ENCODE measurements around the gene EPHA6. TPM values are rescaled to one million over a fixed set of nuclear protein-coding genes. Genes with fewer than 3 reads are reported as not detected.

Gene EPHA6
- total and polyA plus RNA-seq, 9 of the 15 experiments (the other 6 are each of a cell fraction or from before 2014, with no cell fraction given): not detected

GRCh38 chr3:96996009-96996408 lies 181.6 kb downstream of the EPHA6 start:
- WGBS (ENCODE audit: insufficient coverage, low coverage, missing lambda C conversion rate): 0% methylated on average over 1 of the region's 1 CpG
- no peak overlapping the region for H3K27ac ChIP-seq (ENCODE audit: extremely low read depth, low read depth, low read length)
- no peak overlapping the region for H3K9ac ChIP-seq (ENCODE audit: insufficient read depth in 1 of 2, low read depth in 2 of 2, low read length in 2 of 2)
- no peak overlapping the region for H3K4me3 ChIP-seq
- H3K9me3 ChIP-seq (replicated peaks; ENCODE audit: control insufficient read depth, insufficient read depth, low read depth, low read length): no peaks in the 10 kb centered on the region
- ChIA-PET POLR2A (no interaction called here), CTCF (ENCODE audit: low intra/inter-chr PET ratio) (no interaction called here)
- no peaks in the 10 kb centered on the region for H3K36me3 ChIP-seq (ENCODE audit: control insufficient read depth, insufficient read depth, low read length)
- FAIRE-seq: no peak
- H3K4me1 ChIP-seq (replicated peaks in 1 of 2; ENCODE audit: control insufficient read depth in 2 of 2, insufficient read depth in 2 of 2, low read length in 2 of 2): no peaks in the 10 kb centered on the region
- H3K79me2 ChIP-seq (ENCODE audit: control insufficient read depth, insufficient read depth, low read length): no peaks in the 10 kb centered on the region
- H2AFZ ChIP-seq (ENCODE audit: low read depth, low read length): no peak overlapping the region
- no peak overlapping the region for H3K4me2 ChIP-seq (ENCODE audit: insufficient read depth, low read length)
- no TSS peak for BruUV-seq (replicated peaks)
- TF ChIP-seq FOXK1 (CRISPR knock-in tag; IDR thresholded peaks at IDR 0.05; ENCODE audit: borderline replicate concordance) (no peak), NR0B1 (IDR thresholded peaks at IDR 0.05; ENCODE audit: partially characterized antibody) (no peak)
- ATAC-seq: no peak
- intact Hi-C loops (cut with micrococcal nuclease) (no loop called here), in situ Hi-C loops (cut with MboI) (no loop called here)
- no peaks in the 10 kb centered on the region for H3K27me3 ChIP-seq (ENCODE audit: control insufficient read depth in 2 of 2, insufficient read depth in 2 of 2, low read length in 2 of 2)
- no peaks in the 10 kb centered on the region for H4K20me1 ChIP-seq (replicated peaks; ENCODE audit: control insufficient read depth, insufficient read depth, low read length)
- DNase-seq (ENCODE audit: extremely low read depth in 1 of 4, low spot score in 3 of 4): no peak
- H3K9me1 ChIP-seq (ENCODE audit: control insufficient read depth, insufficient read depth, low read length): no peaks in the 10 kb centered on the region

GRCh38 chr3:97001611-97002010 lies 187.2 kb downstream of the EPHA6 start:
- Histone ChIP-seq H3K9me3 (replicated peaks; ENCODE audit: control insufficient read depth, insufficient read depth, low read depth, low read length) (no peaks in the 10 kb centered on the region), H3K4me2 (ENCODE audit: insufficient read depth, low read length) (no peak overlapping the region), H3K9ac (ENCODE audit: insufficient read depth in 1 of 2, low read depth in 2 of 2, low read length in 2 of 2) (no peak overlapping the region), H3K27me3 (ENCODE audit: control insufficient read depth in 2 of 2, insufficient read depth in 2 of 2, low read length in 2 of 2) (no peaks in the 10 kb centered on the region), H3K4me3 (no peak overlapping the region), H3K79me2 (ENCODE audit: control insufficient read depth, insufficient read depth, low read length) (no peaks in the 10 kb centered on the region), H3K36me3 (ENCODE audit: control insufficient read depth, insufficient read depth, low read length) (no peaks in the 10 kb centered on the region), H4K20me1 (replicated peaks; ENCODE audit: control insufficient read depth, insufficient read depth, low read length) (no peaks in the 10 kb centered on the region), H2AFZ (ENCODE audit: low read depth, low read length) (no peak overlapping the region), H3K4me1 (replicated peaks in 1 of 2; ENCODE audit: control insufficient read depth in 2 of 2, insufficient read depth in 2 of 2, low read length in 2 of 2) (no peaks in the 10 kb centered on the region), H3K27ac (ENCODE audit: extremely low read depth, low read depth, low read length) (no peak overlapping the region), H3K9me1 (ENCODE audit: control insufficient read depth, insufficient read depth, low read length) (no peaks in the 10 kb centered on the region)
- BruUV-seq (replicated peaks): no TSS peak
- no peak for TF ChIP-seq SPI1 (IDR thresholded peaks at IDR 0.05; ENCODE audit: borderline replicate concordance, low read depth, low read length)
- TF ChIP-seq ZNF780A (CRISPR knock-in tag; IDR thresholded peaks at IDR 0.05): no peak
- FAIRE-seq: no peak
- no peak for DNase-seq (ENCODE audit: extremely low read depth in 1 of 4, low spot score in 3 of 4)
- no peak for ATAC-seq
- in situ Hi-C loops (cut with MboI): no loop called here
- CTCF ChIA-PET (ENCODE audit: low intra/inter-chr PET ratio): no interaction called here
- POLR2A ChIA-PET: no interaction called here
- intact Hi-C loops (cut with micrococcal nuclease): no loop called here
- WGBS (ENCODE audit: insufficient coverage, low coverage, missing lambda C conversion rate): 0% methylated on average over 1 of the region's 1 CpG

All from K562 (cell line).